Osteoblast (primary cell): ENCODE measurements around the gene ATP6V0A1. TPM values are rescaled to one million over a fixed set of nuclear protein-coding genes. Genes with fewer than 3 reads are reported as not detected.
"Not testable (repeated sequence)": the region's sequence is repeated elsewhere in the genome, so short reads cannot be mapped to it uniquely, and the experiment has no call there.

Experiments
- DNase-seq: peaks from one replicate; pipeline ENCODE4 v3.0.0; 2011; ENCODE audit warnings: low spot score, mixed read lengths; ENCODE audit not compliant: insufficient read length; ENCODE audit errors: missing footprints
- H2AFZ ChIP-seq: 2 replicates; pipeline ENCODE4 v1.6.0; 2011; ENCODE audit warnings: mild to moderate bottlenecking, low read length
- H3K27ac ChIP-seq: 2 replicates; pipeline ENCODE4 v1.5.1; 2011; ENCODE audit warnings: mild to moderate bottlenecking, low read depth, low read length, moderate library complexity
- H3K27me3 ChIP-seq: 2 replicates; pipeline ENCODE4 v1.6.0; 2012; ENCODE audit warnings: mild to moderate bottlenecking, control low read depth, inconsistent platforms, low read length, moderate library complexity; ENCODE audit not compliant: insufficient read depth
- H3K36me3 ChIP-seq: 2 replicates; pipeline ENCODE4 v1.5.1; 2011; ENCODE audit warnings: mild to moderate bottlenecking, low read length, control low read depth, moderate library complexity; ENCODE audit not compliant: insufficient read depth
- H3K4me1 ChIP-seq: 2 replicates; pipeline ENCODE4 v1.5.1; 2011; ENCODE audit warnings: mild to moderate bottlenecking, low read length, control low read depth, moderate library complexity; ENCODE audit not compliant: insufficient read depth
- H3K4me2 ChIP-seq: 2 replicates; pipeline ENCODE4 v1.6.0; 2011; ENCODE audit warnings: mild to moderate bottlenecking, low read length; ENCODE audit not compliant: insufficient read depth
- H3K4me3 ChIP-seq: fragments of 200-600 bp; sonication (generic); 3 replicates; pipeline ENCODE4 v1.5.1; 2012; ENCODE audit warnings: mild to moderate bottlenecking, low read length, inconsistent platforms; ENCODE audit not compliant: insufficient read depth
- H3K79me2 ChIP-seq: 2 replicates; pipeline ENCODE4 v1.6.0; 2012; ENCODE audit warnings: mild to moderate bottlenecking, low read length, control low read depth, inconsistent platforms; ENCODE audit not compliant: insufficient read depth
- H3K9me3 ChIP-seq: 2 replicates; pipeline ENCODE4 v1.5.1; 2011; ENCODE audit warnings: low read depth, low read length, control low read depth
- H4K20me1 ChIP-seq: 2 replicates; pipeline ENCODE4 v1.6.0; 2012; ENCODE audit warnings: mild to moderate bottlenecking, low read length, control low read depth; ENCODE audit not compliant: insufficient read depth
- CTCF ChIP-seq: IDR thresholded peaks from 2 replicates; pipeline ENCODE4 v1.5.1; 2011; ENCODE audit warnings: mild to moderate bottlenecking, low read depth, low read length, moderate library complexity; ENCODE audit errors: extremely low read depth
- total RNA-seq: library from RNA; depleted of rRNA; stranded (reverse); fragments of >200 nt; gene quantifications from 2 replicates; pipeline ENCODE4 v1.2.3, GENCODE V29; 2012

ATP6V0A1 gene
- total RNA-seq, 1 donor: 52.5 TPM

- Histone ChIP-seq H3K4me2 (no peak overlapping the region), H3K9me3 (no peaks in the 10 kb centered on the region), H3K4me3 (no peak overlapping the region), H3K27me3 (no peaks in the 10 kb centered on the region), H3K79me2 (no peaks in the 10 kb centered on the region), H4K20me1 (peaks cover 4% of the 10 kb centered on the region), H3K4me1 (no peaks in the 10 kb centered on the region), H2AFZ (no peak overlapping the region), H3K27ac (no peak overlapping the region), H3K36me3 (peaks cover 19% of the 10 kb centered on the region)
- no peak for TF ChIP-seq CTCF
- DNase-seq: peak; percentile 83
These were observed 88.4 kb downstream of the ATP6V0A1 start for GRCh38 chr17:42547001-42547461.

GRCh38 chr17:42547698-42548069 lies 89.0 kb downstream of the ATP6V0A1 start:
- no peak overlapping the region for H3K4me2 ChIP-seq
- H3K9me3 ChIP-seq: no peaks in the 10 kb centered on the region
- no peak overlapping the region for H3K27ac ChIP-seq
- peak; percentile 50 for DNase-seq
- H3K79me2 ChIP-seq: no peaks in the 10 kb centered on the region
- peaks cover 17% of the 10 kb centered on the region for H3K36me3 ChIP-seq
- no peak overlapping the region for H2AFZ ChIP-seq
- no peak for TF ChIP-seq CTCF
- no peaks in the 10 kb centered on the region for H3K27me3 ChIP-seq
- peaks cover 4% of the 10 kb centered on the region for H4K20me1 ChIP-seq
- H3K4me3 ChIP-seq: no peak overlapping the region
- H3K4me1 ChIP-seq: no peaks in the 10 kb centered on the region

GRCh38 chr17:42548070-42548837 lies 89.6 kb downstream of the ATP6V0A1 start:
- no peak overlapping the region for H2AFZ ChIP-seq
- TF ChIP-seq CTCF: no peak
- H3K4me3 ChIP-seq: peak overlapping the region; percentile 28
- no peak overlapping the region for H3K27ac ChIP-seq
- no peaks in the 10 kb centered on the region for H3K27me3 ChIP-seq
- DNase-seq: peak; percentile 90
- H3K4me1 ChIP-seq: no peaks in the 10 kb centered on the region
- no peaks in the 10 kb centered on the region for H3K79me2 ChIP-seq
- H4K20me1 ChIP-seq: peaks cover 4% of the 10 kb centered on the region
- H3K9me3 ChIP-seq: no peaks in the 10 kb centered on the region
- peaks cover 11% of the 10 kb centered on the region for H3K36me3 ChIP-seq
- H3K4me2 ChIP-seq: peak overlapping the region; percentile 23

- Histone ChIP-seq H3K79me2 (peaks cover 6% of the 10 kb centered on the region), H3K27me3 (no peaks in the 10 kb centered on the region), H3K4me3 (no peak overlapping the region), H3K36me3 (peaks cover 2% of the 10 kb centered on the region), H2AFZ (no peak overlapping the region), H4K20me1 (peaks cover 7% of the 10 kb centered on the region), H3K27ac (no peak overlapping the region), H3K9me3 (no peaks in the 10 kb centered on the region), H3K4me1 (peaks cover 5% of the 10 kb centered on the region), H3K4me2 (peak overlapping the region; percentile 23)
- peak; percentile 82 for DNase-seq
- no peak for TF ChIP-seq CTCF
These were observed 90.5 kb downstream of the ATP6V0A1 start for GRCh38 chr17:42548993-42549755.

- H3K27ac ChIP-seq, H2AFZ ChIP-seq, H3K9me3 ChIP-seq, H3K27me3 ChIP-seq, H3K36me3 ChIP-seq, H4K20me1 ChIP-seq: not testable (repeated sequence)
- peaks cover 13% of the 10 kb centered on the region for H3K4me1 ChIP-seq
- peaks cover 16% of the 10 kb centered on the region for H3K79me2 ChIP-seq
- peak within 1 kb of the TSS; percentile 91 for H3K4me3 ChIP-seq
- DNase-seq: peak; percentile 49
- peak within 1 kb of the TSS; percentile 98 for H3K4me2 ChIP-seq
These were observed 94.1 kb downstream of the ATP6V0A1 start, which contains the start of gene HSD17B1 for GRCh38 chr17:42552736-42553135. Gene HSD17B1, plus strand, starts transcription at chr17:42552923. Its CDS starts 11 bp downstream, at chr17:42552934.
